Upper lobe of right lung (tissue), 1 donor: ENCODE data around the gene GLB1L2. TPM values are rescaled to one million over a fixed set of nuclear protein-coding genes. Genes with fewer than 3 reads are reported as not detected.
A peak's percentile ranks its signal among the peaks of the same experiment; 100 is the strongest.

Experiments used
- ATAC-seq: fragments of 200-7000 bp; cut with Tn5 transposase; one replicate; pipeline ENCODE4 v1.9.1; 2020; ENCODE audit warnings: mild to moderate bottlenecking, moderate library complexity
- DNase-seq: peaks from one replicate; pipeline ENCODE4 v3.0.0-alpha.2; 2020
- H3K27ac ChIP-seq: fragments of 200-600 bp; one replicate; pipeline ENCODE4 v1.8.0; 2022
- H3K27me3 ChIP-seq: fragments of 200-600 bp; one replicate; pipeline ENCODE4 v1.8.0; 2022; ENCODE audit warnings: mild to moderate bottlenecking
- H3K36me3 ChIP-seq: fragments of 200-600 bp; one replicate; pipeline ENCODE4 v1.8.0; 2022
- H3K4me1 ChIP-seq: fragments of 200-600 bp; one replicate; pipeline ENCODE4 v1.8.0; 2022
- H3K4me3 ChIP-seq: fragments of 200-600 bp; one replicate; pipeline ENCODE4 v1.8.0; 2022; ENCODE audit warnings: mild to moderate bottlenecking
- H3K9me3 ChIP-seq: fragments of 200-600 bp; one replicate; pipeline ENCODE4 v1.8.0; 2022
- intact Hi-C: fragments of 100-400 bp; cut with DNase I; formaldehyde crosslinking; loops from one replicate; pipeline ENCODE4 v1.11.0; 2022
- total RNA-seq: library from RNA; stranded (reverse); fragmentation: NEBNext Ultra II Directional; extraction: Animal tissue kit (Norgen Biotek cat#: 25700); gene quantifications from one replicate; pipeline ENCODE4 v1.2.1, GENCODE V29; 2021
- TF ChIP-seq, protein P1 (sequence below): fragments of 200-600 bp; IDR thresholded peaks from one replicate; pipeline ENCODE4 v1.8.0; 2022; ENCODE audit warnings: antibody characterized with exemption
- donor health status: DM: no; HTN: yes; CAD: no; lungs with severe emphysema.

Gene GLB1L2
- total RNA-seq, 1 donor from 2014 or later: 4.9 TPM

DNA sequence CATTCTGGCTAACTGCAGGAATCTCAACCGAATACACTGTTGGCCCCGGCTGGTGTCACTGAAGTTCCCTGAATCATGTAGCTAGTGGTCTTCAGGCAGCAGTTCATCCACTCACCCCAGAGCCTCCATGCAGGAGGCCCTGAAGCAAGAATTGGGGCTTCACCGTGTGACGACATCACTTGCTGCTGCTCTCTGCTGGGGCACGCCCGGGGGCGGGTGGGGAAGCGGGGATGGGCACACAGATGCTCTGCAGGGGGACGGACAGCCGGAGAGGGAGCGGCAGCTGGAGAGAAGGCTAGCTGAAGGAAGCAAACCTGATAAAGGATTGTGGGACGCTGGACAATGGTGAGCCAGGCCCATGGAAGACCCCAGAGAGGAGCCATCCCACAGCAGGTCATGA lies 63.2 kb downstream of the GLB1L2 start:
- intact Hi-C loops: no loop called here
- Histone ChIP-seq H3K4me1 (no peaks in the 10 kb centered on the region), H3K36me3 (no peaks in the 10 kb centered on the region), H3K4me3 (no peak overlapping the region), H3K27me3 (peaks cover 3% of the 10 kb centered on the region), H3K27ac (no peak overlapping the region), H3K9me3 (no peaks in the 10 kb centered on the region)
- DNase-seq (no peak), ATAC-seq (no peak)
- TF ChIP-seq, protein P1, sequence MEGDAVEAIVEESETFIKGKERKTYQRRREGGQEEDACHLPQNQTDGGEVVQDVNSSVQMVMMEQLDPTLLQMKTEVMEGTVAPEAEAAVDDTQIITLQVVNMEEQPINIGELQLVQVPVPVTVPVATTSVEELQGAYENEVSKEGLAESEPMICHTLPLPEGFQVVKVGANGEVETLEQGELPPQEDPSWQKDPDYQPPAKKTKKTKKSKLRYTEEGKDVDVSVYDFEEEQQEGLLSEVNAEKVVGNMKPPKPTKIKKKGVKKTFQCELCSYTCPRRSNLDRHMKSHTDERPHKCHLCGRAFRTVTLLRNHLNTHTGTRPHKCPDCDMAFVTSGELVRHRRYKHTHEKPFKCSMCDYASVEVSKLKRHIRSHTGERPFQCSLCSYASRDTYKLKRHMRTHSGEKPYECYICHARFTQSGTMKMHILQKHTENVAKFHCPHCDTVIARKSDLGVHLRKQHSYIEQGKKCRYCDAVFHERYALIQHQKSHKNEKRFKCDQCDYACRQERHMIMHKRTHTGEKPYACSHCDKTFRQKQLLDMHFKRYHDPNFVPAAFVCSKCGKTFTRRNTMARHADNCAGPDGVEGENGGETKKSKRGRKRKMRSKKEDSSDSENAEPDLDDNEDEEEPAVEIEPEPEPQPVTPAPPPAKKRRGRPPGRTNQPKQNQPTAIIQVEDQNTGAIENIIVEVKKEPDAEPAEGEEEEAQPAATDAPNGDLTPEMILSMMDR: no peak

DNA sequence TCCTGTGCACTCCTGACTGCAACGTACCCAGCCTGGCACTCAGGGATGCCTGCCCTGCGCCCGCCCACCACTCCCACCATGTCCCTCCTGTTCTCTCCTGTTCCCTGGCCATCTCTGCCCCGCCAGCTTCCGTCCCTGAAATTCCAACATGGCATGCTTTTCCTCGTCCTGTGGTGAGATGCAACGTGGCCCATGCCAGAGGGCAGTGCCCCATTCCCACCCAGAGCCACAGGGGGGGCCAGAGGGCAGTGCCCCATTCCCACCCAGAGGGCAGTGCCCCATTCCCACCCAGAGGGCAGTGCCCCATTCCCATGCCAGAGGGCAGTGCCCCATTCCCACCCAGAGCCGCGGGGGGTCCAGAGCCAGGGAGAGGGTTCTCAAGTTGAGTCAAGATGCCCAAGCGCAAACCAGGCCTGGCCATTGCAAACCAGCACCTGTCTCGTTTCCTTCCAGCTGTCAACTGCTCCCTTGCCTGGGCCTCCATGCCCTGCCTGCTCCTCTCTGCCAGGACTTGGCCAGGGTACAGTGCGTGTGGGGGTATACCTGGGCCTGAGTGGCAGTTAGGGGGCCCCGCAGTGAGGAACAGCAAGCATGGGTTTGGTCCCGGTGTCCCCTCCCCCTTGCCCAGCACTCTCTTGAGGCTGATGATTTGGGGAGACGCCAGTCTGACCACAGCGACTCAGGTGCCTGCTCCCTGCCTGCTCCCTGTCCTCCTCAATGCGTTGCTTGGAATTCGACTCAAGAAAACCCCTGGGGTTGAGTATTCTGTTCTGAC lies 65.7 kb downstream of the GLB1L2 start:
- TF ChIP-seq, protein P1: no peak
- intact Hi-C loops: no loop called here
- Histone ChIP-seq H3K27me3 (peaks cover 10% of the 10 kb centered on the region), H3K4me1 (no peaks in the 10 kb centered on the region), H3K9me3 (no peaks in the 10 kb centered on the region), H3K4me3 (no peak overlapping the region), H3K36me3 (no peaks in the 10 kb centered on the region), H3K27ac (no peak overlapping the region)
- ATAC-seq (no peak), DNase-seq (no peak)

DNA sequence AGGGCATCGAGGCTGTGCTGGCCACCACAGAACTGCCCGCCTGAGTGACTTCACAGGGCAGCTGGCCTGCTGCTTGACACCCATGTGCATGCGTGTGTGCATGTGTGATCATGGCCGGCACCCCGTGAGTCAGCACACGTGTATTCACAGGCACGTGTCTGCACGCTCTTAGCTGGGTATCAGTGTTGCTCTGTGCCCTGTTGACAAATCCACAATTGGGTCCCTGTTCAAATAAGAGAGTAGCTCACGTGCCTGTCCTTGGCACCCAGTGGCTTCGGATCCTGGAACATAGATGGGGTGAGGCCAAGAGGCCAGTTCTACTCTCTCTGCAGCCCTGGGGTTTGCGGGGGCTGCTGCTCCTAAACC lies 66.3 kb downstream of the GLB1L2 start:
- Histone ChIP-seq H3K4me1 (no peaks in the 10 kb centered on the region), H3K9me3 (no peaks in the 10 kb centered on the region), H3K27ac (no peak overlapping the region), H3K4me3 (no peak overlapping the region), H3K36me3 (no peaks in the 10 kb centered on the region), H3K27me3 (peaks cover 10% of the 10 kb centered on the region)
- intact Hi-C loops: no loop called here
- TF ChIP-seq, protein P1: no peak
- DNase-seq (no peak), ATAC-seq (peak; percentile 49)

DNA sequence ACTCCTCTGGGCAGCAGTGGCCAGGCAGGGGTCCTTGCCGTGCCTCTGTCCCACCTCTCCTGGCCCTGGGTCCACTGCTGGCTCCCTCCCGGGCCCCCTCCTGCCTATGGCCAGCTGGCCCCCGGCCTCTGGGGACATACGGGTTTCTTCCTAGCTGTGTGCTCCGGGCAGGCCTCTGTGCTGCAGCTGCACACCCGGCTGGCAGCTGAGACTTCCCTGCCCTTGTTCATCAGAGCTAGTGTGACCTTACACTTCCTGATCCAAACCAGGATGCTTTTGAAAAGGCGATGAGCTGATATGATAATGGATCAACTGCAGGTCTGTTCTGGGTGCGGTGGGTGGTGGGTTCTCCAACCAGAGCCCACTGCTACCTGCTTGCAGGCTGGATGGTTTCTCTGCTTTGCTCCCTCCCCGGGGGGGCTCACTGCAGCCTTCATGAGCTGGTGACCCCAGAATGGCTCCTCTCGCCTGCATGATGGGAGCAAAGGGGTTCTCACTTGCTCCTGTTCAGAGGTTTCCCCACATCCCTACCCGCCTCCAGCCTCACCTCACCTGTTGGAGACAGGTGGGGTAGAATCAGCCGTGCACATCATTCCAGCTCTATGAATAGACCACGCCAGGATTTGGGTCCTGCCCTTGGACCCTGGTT lies 67.0 kb downstream of the GLB1L2 start:
- no peaks in the 10 kb centered on the region for H3K36me3 ChIP-seq
- peaks cover 10% of the 10 kb centered on the region for H3K27me3 ChIP-seq
- intact Hi-C loops: no loop called here
- H3K4me3 ChIP-seq: no peak overlapping the region
- ATAC-seq: no peak
- no peak overlapping the region for H3K27ac ChIP-seq
- no peaks in the 10 kb centered on the region for H3K4me1 ChIP-seq
- H3K9me3 ChIP-seq: no peaks in the 10 kb centered on the region
- no peak for DNase-seq
- TF ChIP-seq, protein P1: no peak

DNA sequence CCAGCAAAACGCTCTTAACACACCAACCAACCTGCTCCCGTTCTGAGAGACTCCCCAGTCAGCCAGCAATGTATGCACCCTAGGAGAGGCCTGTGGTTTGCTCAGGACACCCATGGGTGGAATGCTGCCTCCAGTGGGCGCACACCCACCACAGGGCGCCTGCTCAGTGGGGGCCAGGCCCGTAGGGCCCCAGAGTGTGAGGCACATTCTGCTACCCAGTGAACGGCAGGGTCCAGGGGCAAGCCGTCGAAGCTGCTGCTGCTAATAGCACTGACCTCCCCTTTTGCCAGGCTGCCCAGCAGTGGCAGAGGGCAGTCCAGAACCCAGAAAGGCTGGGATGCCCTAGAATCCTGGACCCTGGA lies 67.5 kb downstream of the GLB1L2 start:
- TF ChIP-seq, protein P1: no peak

More for the DNA sequence above, 67.5 kb downstream of the GLB1L2 start:
- peaks cover 10% of the 10 kb centered on the region for H3K27me3 ChIP-seq
- no peak overlapping the region for H3K27ac ChIP-seq
- H3K36me3 ChIP-seq: no peaks in the 10 kb centered on the region
- intact Hi-C loops: no loop called here
- DNase-seq (no peak), ATAC-seq (no peak)
- no peak overlapping the region for H3K4me3 ChIP-seq
- no peaks in the 10 kb centered on the region for H3K9me3 ChIP-seq
- no peaks in the 10 kb centered on the region for H3K4me1 ChIP-seq
